HepG2 (cell line): ENCODE measurements around the gene VCAM1. TPM values are rescaled to one million over a fixed set of nuclear protein-coding genes. Genes with fewer than 3 reads are reported as not detected.

Experiments
- ATAC-seq: fragments of 200-7000 bp; cut with Tn5 transposase; 3 replicates; pipeline ENCODE4 v1.9.1; 2020; ENCODE audit warnings: mild to moderate bottlenecking, moderate library complexity
- BruUV-seq: library from RNA; stranded (reverse); fragments of 400-500 nt; replicated peaks from 2 replicates; lab custom pipeline; 2021; lab: Mats Ljungman, UMichigan
- CTCF ChIA-PET: fragments of 300-600 bp; formaldehyde crosslinking; extraction: SDS; loops from one replicate; lab custom pipeline; 2021; ENCODE audit warnings: low total read pairs, inconsistent platforms, low intra/inter-chr PET ratio; lab: Yijun Ruan, JAX
- POLR2A ChIA-PET: fragments of 350-600 bp; sonication (Branson Sonifier 250); formaldehyde crosslinking; loops from one replicate; lab custom pipeline; 2020; ENCODE audit warnings: antibody characterized with exemption, inconsistent platforms; lab: Yijun Ruan, JAX
- DNase-seq: peaks from one replicate; pipeline ENCODE4 v3.0.0-alpha.2; 2015; ENCODE audit warnings: low spot score
- FAIRE-seq: peaks from 3 replicates; lab custom pipeline; 2011; peaks lifted over from hg19 to GRCh38; lab: Jason Lieb, UNC
- H2AFZ ChIP-seq: one replicate; pipeline ENCODE4 v1.6.1; 2011; ENCODE audit warnings: low read length, inconsistent platforms
- H3K27ac ChIP-seq: fragments of 300-600 bp; 3 replicates; pipeline ENCODE4 v1.8.0; 2011; ENCODE audit warnings: mixed run types, mild to moderate bottlenecking, mixed read lengths, low read length, inconsistent platforms; ENCODE audit not compliant: insufficient read depth; ENCODE audit errors: extremely low read length
- H3K27me3 ChIP-seq, 2 experiments: fragments of 200-600 bp in 1 of 2; 2 replicates in 1 of 2; 3 replicates in 1 of 2; pipeline versions ENCODE4 v1.6.0 to v1.8.0; 2011; ENCODE audit warnings: low read length in 2 of 2, mild to moderate bottlenecking in 2 of 2, moderate library complexity in 2 of 2, inconsistent platforms in 1 of 2; ENCODE audit not compliant: insufficient read depth in 2 of 2, control insufficient read depth in 1 of 2
- H3K36me3 ChIP-seq, 2 experiments: fragments of 200-600 bp in 1 of 2; replicated peaks in 1 of 2; 2 replicates in 1 of 2; 3 replicates in 1 of 2; pipeline versions ENCODE4 v1.5.1 to v1.8.0; 2011; ENCODE audit warnings: low read length in 2 of 2, inconsistent platforms in 1 of 2; ENCODE audit not compliant: insufficient read depth in 2 of 2, control insufficient read depth in 1 of 2
- H3K4me1 ChIP-seq: 2 replicates; pipeline ENCODE4 v1.5.1; 2012; ENCODE audit warnings: low read length, inconsistent platforms; ENCODE audit not compliant: insufficient read depth
- H3K4me2 ChIP-seq: 2 replicates; pipeline ENCODE4 v1.6.0; 2011; ENCODE audit warnings: low read depth, low read length, inconsistent platforms
- H3K4me3 ChIP-seq, 3 experiments: fragments of 200-600 bp in 1 of 3; sonication (generic), shearing (Covaris generic) in 1 of 3; replicated peaks in 1 of 3; 2 replicates each; pipeline ENCODE4 v1.5.1; 2011 to 2016; ENCODE audit warnings: low read length in 3 of 3, inconsistent platforms in 2 of 3, low read depth in 2 of 3, mild to moderate bottlenecking in 2 of 3, control low read depth in 1 of 3, mixed read lengths in 1 of 3; ENCODE audit not compliant: insufficient read depth in 1 of 3
- H3K79me2 ChIP-seq: one replicate; pipeline ENCODE4 v1.6.1; 2011; ENCODE audit warnings: low read length, inconsistent platforms; ENCODE audit not compliant: insufficient read depth
- H3K9ac ChIP-seq: 2 replicates; pipeline ENCODE4 v1.6.0; 2011; ENCODE audit warnings: mild to moderate bottlenecking, low read depth, low read length, inconsistent platforms; ENCODE audit not compliant: insufficient read depth
- H3K9me3 ChIP-seq: 2 replicates; pipeline ENCODE4 v1.5.1; 2012; ENCODE audit warnings: mild to moderate bottlenecking, low read length
- H4K20me1 ChIP-seq: 2 replicates; pipeline ENCODE4 v1.6.0; 2011; ENCODE audit warnings: inconsistent platforms, mild to moderate bottlenecking, low read length, moderate library complexity; ENCODE audit not compliant: insufficient read depth
- AHDC1 ChIP-seq: sonication (generic); formaldehyde crosslinking; IDR thresholded peaks from 2 replicates; pipeline ENCODE4 v1.5.1; 2020; ENCODE audit warnings: mild to moderate bottlenecking, missing genetic modification reagents, borderline replicate concordance
- DDIT3 ChIP-seq: sonication (generic); formaldehyde crosslinking; IDR thresholded peaks from 2 replicates; pipeline ENCODE4 v1.4.0; 2020; ENCODE audit warnings: mild to moderate bottlenecking, missing genetic modification reagents
- HMGXB4 ChIP-seq, 2 experiments: sonication (generic) in 1 of 2; formaldehyde crosslinking in 1 of 2; IDR thresholded peaks; 2 replicates each; pipeline versions ENCODE4 v1.4.0 to v1.6.1; 2018 to 2020; ENCODE audit warnings: missing genetic modification reagents in 2 of 2, borderline replicate concordance in 1 of 2, low read depth in 1 of 2, mild to moderate bottlenecking in 1 of 2, missing biosample characterization in 1 of 2
- MYNN ChIP-seq: sonication (generic); formaldehyde crosslinking; IDR thresholded peaks from 2 replicates; pipeline ENCODE4 v1.4.0; 2020; ENCODE audit warnings: mild to moderate bottlenecking, low read depth, missing genetic modification reagents
- NR2F1 ChIP-seq, 2 experiments: fragments of 450-650 bp in 1 of 2; formaldehyde crosslinking in 1 of 2; IDR thresholded peaks; 2 replicates each; pipeline versions ENCODE4 v1.5.0 to v1.6.1; 2016 to 2020; ENCODE audit warnings: mild to moderate bottlenecking in 1 of 2, missing compliant biosample characterization in 1 of 2, missing genetic modification reagents in 1 of 2, moderate library complexity in 1 of 2
- SKI ChIP-seq: fragments of 450-650 bp; IDR thresholded peaks from one replicate; pipeline ENCODE4 v1.6.1; 2018; ENCODE audit warnings: mild to moderate bottlenecking; ENCODE audit not compliant: partially characterized antibody
- SRSF4 ChIP-seq: fragments of 200-400 bp; formaldehyde crosslinking; IDR thresholded peaks from one replicate; pipeline ENCODE4 v1.6.1; 2018; ENCODE audit warnings: mild to moderate bottlenecking, low read depth, low read length, moderate library complexity; ENCODE audit not compliant: poor library complexity, severe bottlenecking
- ZSCAN25 ChIP-seq: sonication (generic); formaldehyde crosslinking; IDR thresholded peaks from 2 replicates; pipeline ENCODE4 v1.8.0; 2022; ENCODE audit warnings: mild to moderate bottlenecking, missing genetic modification reagents
- in situ Hi-C: cut with HindIII; loops from 2 replicates; pipeline ENCODE4 v1.10.0; 2017; ENCODE audit warnings: low pct_unique_long_range_greater_than_20kb; ENCODE audit not compliant: extremely low pct_ligation_motif_present
- intact Hi-C: fragments of 100-400 bp; cut with micrococcal nuclease; formaldehyde crosslinking; loops from one replicate; pipeline ENCODE4 v1.10.0; 2022; ENCODE audit not compliant: unreplicated experiment
- polyA plus RNA-seq, 8 experiments: library from polyadenylated mRNA; depleted of rRNA in 3 of 8; stranded (reverse) in 7 of 8; unstranded in 1 of 8; fragments of >200 nt; fragmentation: Illumina TruSeq in 4 of 8; extraction: Trizol in 4 of 8; gene quantifications; 2 replicates each; pipeline versions ENCODE4 v1.2.1 to v1.2.3, GENCODE V29; 2011 to 2016; ENCODE audit warnings: low read depth in 4 of 8, missing spikeins in 1 of 8, mixed read lengths in 1 of 8; ENCODE audit not compliant: insufficient read depth in 1 of 8
- total RNA-seq, 5 experiments: library from RNA; depleted of rRNA; stranded (reverse); fragments of >200 nt; fragmentation: Illumina TruSeq; extraction: Trizol; gene quantifications; 2 replicates each; pipeline ENCODE4 v1.2.3, GENCODE V29; 2016; ENCODE audit warnings: low read depth in 1 of 5

VCAM1 gene
- total and polyA plus RNA-seq, 2 of the 13 experiments (the other 11 are each of a cell fraction or from before 2014, with no cell fraction given): not detected

- Histone ChIP-seq H3K9me3 (no peaks in the 10 kb centered on the region), H3K4me2 (no peak overlapping the region), H3K27ac (no peak overlapping the region), H3K9ac (no peak overlapping the region), H2AFZ (no peak overlapping the region), H3K79me2 (no peaks in the 10 kb centered on the region), H3K27me3 (no peaks in the 10 kb centered on the region; a peak in 1 of 5 replicates), H3K4me3 (no peak overlapping the region), H4K20me1 (no peaks in the 10 kb centered on the region), H3K36me3 (no peaks in the 10 kb centered on the region), H3K4me1 (no peaks in the 10 kb centered on the region)
- CTCF ChIA-PET: no interaction called here
- FAIRE-seq (no peak), DNase-seq (no peak), ATAC-seq (no peak)
- in situ Hi-C loops (no loop called here), intact Hi-C loops (no loop called here)
- TF ChIP-seq AHDC1: no peak
- TF ChIP-seq SRSF4: no peak
- no peak for TF ChIP-seq SKI
- TF ChIP-seq MYNN (CRISPR knock-in tag): no peak
- TF ChIP-seq HMGXB4 (CRISPR knock-in tag; IDR thresholded peaks at IDR 0.05; ENCODE audit: borderline replicate concordance in 1 of 2, low read depth in 1 of 2): no peak
- TF ChIP-seq NR2F1 (CRISPR knock-in tag; IDR thresholded peaks at IDR 0.05): no peak
- TF ChIP-seq DDIT3: no peak
- no peak for TF ChIP-seq ZSCAN25
- no TSS peak for BruUV-seq
- POLR2A ChIA-PET: no interaction called here
Observed at GRCh38 chr1:100671601-100672000, 47.9 kb upstream of the VCAM1 start.
